HEK293 (cell line): ENCODE data around the gene RBM4B.

Experiments
- CTCF ChIP-seq: fragments of 450-650 bp; formaldehyde crosslinking; IDR thresholded peaks from 2 replicates; pipeline ENCODE4 v1.5.1; 2016; ENCODE audit warnings: missing biosample characterization, missing genetic modification characterization
- GLIS1 ChIP-seq: fragments of 450-650 bp; formaldehyde crosslinking; IDR thresholded peaks from 2 replicates; pipeline ENCODE4 v1.5.1; 2016; ENCODE audit warnings: missing biosample characterization, missing genetic modification characterization
- HOXA7 ChIP-seq: sonication (generic); formaldehyde crosslinking; IDR thresholded peaks from 2 replicates; pipeline ENCODE4 v1.8.1; 2022; ENCODE audit warnings: missing genetic modification reagents, borderline replicate concordance
- ZBTB48 ChIP-seq: fragments of 450-650 bp; formaldehyde crosslinking; IDR thresholded peaks from 2 replicates; pipeline ENCODE4 v1.5.1; 2016; ENCODE audit warnings: missing biosample characterization, missing genetic modification characterization
- ZNF24 ChIP-seq: fragments of 450-650 bp; formaldehyde crosslinking; IDR thresholded peaks from 2 replicates; pipeline ENCODE4 v1.5.1; 2016; ENCODE audit warnings: missing biosample characterization, missing genetic modification characterization
- ZNF398 ChIP-seq: fragments of 450-650 bp; formaldehyde crosslinking; IDR thresholded peaks from 2 replicates; pipeline ENCODE4 v1.5.1; 2017; ENCODE audit warnings: missing biosample characterization, missing genetic modification characterization
- ZNF416 ChIP-seq: fragments of 450-650 bp; formaldehyde crosslinking; IDR thresholded peaks from 2 replicates; pipeline ENCODE4 v1.5.1; 2016; ENCODE audit warnings: missing biosample characterization, missing genetic modification characterization
- ZNF530 ChIP-seq: fragments of 450-650 bp; formaldehyde crosslinking; IDR thresholded peaks from 2 replicates; pipeline ENCODE4 v1.5.1; 2016; ENCODE audit warnings: low read depth, missing biosample characterization, missing genetic modification characterization
- ZNF596 ChIP-seq: fragments of 450-650 bp; IDR thresholded peaks from 2 replicates; pipeline ENCODE4 v1.5.0; 2018; ENCODE audit warnings: missing biosample characterization, mild to moderate bottlenecking, missing genetic modification characterization, moderate library complexity
- ZNF610 ChIP-seq: fragments of 450-650 bp; formaldehyde crosslinking; IDR thresholded peaks from 2 replicates; pipeline ENCODE4 v1.5.1; 2016; ENCODE audit warnings: missing biosample characterization, missing genetic modification characterization, borderline replicate concordance
- ZNF660 ChIP-seq: fragments of 450-650 bp; IDR thresholded peaks from 2 replicates; pipeline ENCODE4 v1.5.1; 2018; ENCODE audit warnings: missing biosample characterization, mild to moderate bottlenecking, missing genetic modification characterization
- ZNF707 ChIP-seq: fragments of 450-650 bp; formaldehyde crosslinking; IDR thresholded peaks from 2 replicates; pipeline ENCODE4 v1.5.1; 2016; ENCODE audit warnings: missing biosample characterization, missing genetic modification characterization

- TF ChIP-seq ZBTB48 (tag by site-specific recombination) (no peak), CTCF (tag by site-specific recombination) (no peak), ZNF707 (tag by site-specific recombination) (no peak), GLIS1 (no peak), HOXA7 (CRISPR knock-in tag) (no peak), ZNF660 (tag by site-specific recombination) (no peak), ZNF416 (tag by site-specific recombination) (no peak), ZNF596 (tag by site-specific recombination) (no peak), ZNF398 (no peak), ZNF530 (tag by site-specific recombination) (no peak), ZNF24 (no peak), ZNF610 (no peak)
These were observed 32.8 kb upstream of the RBM4B start for GRCh38 chr11:66710384-66710930.
